K562 (cell line): Measurements from ENCODE around the gene HAVCR1. TPM values are rescaled to one million over a fixed set of nuclear protein-coding genes. Genes with fewer than 3 reads are reported as not detected.

ENCODE experiments used
- ATAC-seq: fragments of 200-7000 bp; cut with Tn5 transposase; 3 replicates; pipeline ENCODE4 v1.9.1; 2020; ENCODE audit warnings: moderate library complexity
- BruUV-seq: library from RNA; stranded (reverse); fragments of 400-500 nt; replicated peaks from 2 replicates; lab custom pipeline; 2021; lab: Mats Ljungman, UMichigan
- CTCF ChIA-PET: fragments of 300-600 bp; formaldehyde crosslinking; extraction: SDS; loops from one replicate; lab custom pipeline; 2021; ENCODE audit warnings: low intra/inter-chr PET ratio; lab: Yijun Ruan, JAX
- POLR2A ChIA-PET: fragments of 300-600, 350-650 bp; sonication (Branson Sonifier 250); formaldehyde crosslinking; extraction: SDS; loops from one replicate; lab custom pipeline; 2021; ENCODE audit warnings: antibody characterized with exemption, inconsistent platforms; lab: Yijun Ruan, JAX
- DNase-seq, 4 experiments: peaks; one replicate each; pipeline versions ENCODE4 v3.0.0 to v3.0.0-alpha.2; 2011 to 2018; ENCODE audit warnings: low spot score in 3 of 4, mixed read lengths in 3 of 4; ENCODE audit errors: extremely low read depth in 1 of 4
- FAIRE-seq: peaks from 2 replicates; lab custom pipeline; 2011; peaks lifted over from hg19 to GRCh38; lab: Jason Lieb, UNC
- H2AFZ ChIP-seq: 2 replicates; pipeline ENCODE4 v1.6.0; 2011; ENCODE audit warnings: low read depth, low read length, control low read depth, inconsistent platforms
- H3K27ac ChIP-seq: fragments of 200-600 bp; 3 replicates; pipeline ENCODE4 v1.8.0; 2011; ENCODE audit warnings: low read depth, mild to moderate bottlenecking, control low read depth, inconsistent platforms, low read length, moderate library complexity, mixed read lengths; ENCODE audit errors: extremely low read depth
- H3K27me3 ChIP-seq, 2 experiments: fragments of 300-600 bp in 1 of 2; 2 replicates in 1 of 2; 3 replicates in 1 of 2; pipeline versions ENCODE4 v1.6.0 to v1.8.0; 2011; ENCODE audit warnings: inconsistent platforms in 2 of 2, low read length in 2 of 2, mild to moderate bottlenecking in 1 of 2, mixed read lengths in 1 of 2, moderate library complexity in 1 of 2; ENCODE audit not compliant: control insufficient read depth in 2 of 2, insufficient read depth in 2 of 2
- H3K36me3 ChIP-seq: fragments of 300-600 bp; 3 replicates; pipeline ENCODE4 v1.8.0; 2011; ENCODE audit warnings: mild to moderate bottlenecking, low read length, inconsistent platforms; ENCODE audit not compliant: control insufficient read depth, insufficient read depth
- H3K4me1 ChIP-seq, 2 experiments: fragments of 200-600 bp in 1 of 2; replicated peaks in 1 of 2; 2 replicates in 1 of 2; 3 replicates in 1 of 2; pipeline versions ENCODE4 v1.5.1 to v1.8.0; 2011; ENCODE audit warnings: inconsistent platforms in 2 of 2, low read length in 2 of 2, mild to moderate bottlenecking in 1 of 2, mixed read lengths in 1 of 2, moderate library complexity in 1 of 2; ENCODE audit not compliant: control insufficient read depth in 2 of 2, insufficient read depth in 2 of 2
- H3K4me2 ChIP-seq: 2 replicates; pipeline ENCODE4 v1.6.1; 2011; ENCODE audit warnings: low read length, control low read depth, inconsistent platforms, mixed read lengths; ENCODE audit not compliant: insufficient read depth
- H3K4me3 ChIP-seq: fragments of 200-600 bp; sonication (generic), shearing (Covaris generic); 2 replicates; pipeline ENCODE4 v1.5.1; 2016; ENCODE audit warnings: control low read depth, inconsistent platforms
- H3K79me2 ChIP-seq: fragments of 200-600 bp; 3 replicates; pipeline ENCODE4 v1.8.0; 2011; ENCODE audit warnings: low read length, inconsistent platforms; ENCODE audit not compliant: control insufficient read depth, insufficient read depth
- H3K9ac ChIP-seq, 2 experiments: 2 replicates each; pipeline versions ENCODE4 v1.6.0 to v1.6.1; 2011; ENCODE audit warnings: low read depth in 2 of 2, low read length in 2 of 2, control low read depth in 1 of 2, inconsistent platforms in 1 of 2, mild to moderate bottlenecking in 1 of 2, mixed read lengths in 1 of 2; ENCODE audit not compliant: insufficient read depth in 1 of 2
- H3K9me1 ChIP-seq: one replicate; pipeline ENCODE4 v1.6.0; 2011; ENCODE audit warnings: inconsistent platforms, mild to moderate bottlenecking, low read length, moderate library complexity; ENCODE audit not compliant: control insufficient read depth, insufficient read depth
- H3K9me3 ChIP-seq: replicated peaks from 2 replicates; pipeline ENCODE4 v1.5.1; 2011; ENCODE audit warnings: low read depth, low read length, inconsistent platforms; ENCODE audit not compliant: control insufficient read depth, insufficient read depth
- H4K20me1 ChIP-seq: replicated peaks from 2 replicates; pipeline ENCODE4 v1.6.1; 2011; ENCODE audit warnings: low read length, inconsistent platforms, mixed read lengths; ENCODE audit not compliant: control insufficient read depth, insufficient read depth
- CAMTA2 ChIP-seq: fragments of 250-450 bp; sonication (Bioruptor Pico); conservative IDR thresholded peaks from 2 replicates; pipeline ENCODE4 v1.5.1; 2022
- DNMT1 ChIP-seq: fragments of 450-650 bp; IDR thresholded peaks from 2 replicates; pipeline ENCODE4 v1.6.1; 2016; ENCODE audit warnings: antibody characterized with exemption, mild to moderate bottlenecking
- GTF3C2 ChIP-seq: IDR thresholded peaks from 3 replicates; pipeline ENCODE4 v1.6.1; 2011; ENCODE audit warnings: borderline replicate concordance, mild to moderate bottlenecking, moderate library complexity; ENCODE audit not compliant: insufficient read length; ENCODE audit errors: extremely low read depth
- NR2C1 ChIP-seq, 2 experiments: fragments of 450-650 bp; IDR thresholded peaks; 2 replicates each; pipeline ENCODE4 v1.6.1; 2017; ENCODE audit warnings: mild to moderate bottlenecking in 2 of 2, antibody characterized with exemption in 1 of 2, inconsistent platforms in 1 of 2, missing compliant biosample characterization in 1 of 2, missing genetic modification characterization in 1 of 2
- PTBP1 ChIP-seq: fragments of 200-400 bp; formaldehyde crosslinking; IDR thresholded peaks from 2 replicates; pipeline ENCODE4 v1.6.1; 2017; ENCODE audit warnings: low read depth, low read length
- RBM14 ChIP-seq: fragments of 200-400 bp; formaldehyde crosslinking; IDR thresholded peaks from 2 replicates; pipeline ENCODE4 v1.6.1; 2018; ENCODE audit warnings: low read depth, mild to moderate bottlenecking, low read length, moderate library complexity, borderline replicate concordance; ENCODE audit not compliant: insufficient read depth
- RHOXF2B ChIP-seq: fragments of 250-450 bp; sonication (Bioruptor Pico); conservative IDR thresholded peaks from 2 replicates; pipeline ENCODE4 v1.5.1; 2021
- SP2 ChIP-seq: IDR thresholded peaks from 2 replicates; pipeline ENCODE4 v1.6.1; 2011; ENCODE audit warnings: mild to moderate bottlenecking, low read depth, low read length, moderate library complexity; ENCODE audit not compliant: poor library complexity, severe bottlenecking; ENCODE audit errors: extremely low read depth
- SREBF2 ChIP-seq: sonication (generic); formaldehyde crosslinking; IDR thresholded peaks from 2 replicates; pipeline ENCODE4 v1.4.0; 2020; ENCODE audit warnings: mild to moderate bottlenecking, missing genetic modification reagents
- TCFL5 ChIP-seq: fragments of 250-450 bp; sonication (Bioruptor Pico); conservative IDR thresholded peaks from 2 replicates; pipeline ENCODE4 v1.6.1; 2021; ENCODE audit warnings: mild to moderate bottlenecking, moderate library complexity, matching md5 sums
- ZNF551 ChIP-seq: fragments of 250-450 bp; sonication (Bioruptor Pico); IDR thresholded peaks from 2 replicates; pipeline ENCODE4 v1.5.0; 2021; ENCODE audit warnings: mild to moderate bottlenecking, moderate library complexity
- WGBS: fragments of 100-300 bp; shearing (Covaris generic); methylation state at CpG from one replicate; pipeline ENCODE4 v1.1.6; 2016; ENCODE audit warnings: low coverage, mixed read lengths; ENCODE audit not compliant: insufficient coverage; ENCODE audit errors: missing lambda C conversion rate; 5-methylcytosine and 5-hydroxymethylcytosine counted together
- in situ Hi-C: fragments of 300-500 bp; cut with MboI; formaldehyde crosslinking; loops from 4 replicates; pipeline ENCODE4 v1.15.0; 2018; ENCODE audit warnings: inconsistent platforms, mixed read lengths
- intact Hi-C: fragments of 100-400 bp; cut with micrococcal nuclease; formaldehyde crosslinking; loops from 2 replicates; pipeline ENCODE4 v1.14.2; 2022
- polyA plus RNA-seq, 8 experiments: library from polyadenylated mRNA; depleted of rRNA in 4 of 8; stranded (reverse) in 5 of 8; unstranded in 3 of 8; fragments of >200 nt; fragmentation: Nextera tagmentation in 2 of 8; fragmentation: Illumina TruSeq in 1 of 8; extraction: Ambion mirVana in 2 of 8; extraction: Trizol in 1 of 8; gene quantifications; 2 replicates each; pipeline versions ENCODE4 v1.2.1 to v1.2.3, GENCODE V29; 2011 to 2014; ENCODE audit warnings: inconsistent platforms in 1 of 8, missing spikeins in 1 of 8
- total RNA-seq, 7 experiments: library from RNA; depleted of rRNA in 6 of 7; stranded (reverse); fragments of >200 nt in 6 of 7; fragmentation: Illumina TruSeq in 2 of 7; extraction: Trizol in 2 of 7; gene quantifications; 2 replicates each; pipeline versions ENCODE4 v1.2.1 to v1.2.3, GENCODE V29; 2011 to 2021; ENCODE audit warnings: low replicate concordance in 1 of 7
- TF ChIP-seq, protein P1 (sequence below), 2 experiments: fragments of 150-350 bp in 1 of 2; IDR thresholded peaks; 2 replicates each; pipeline ENCODE4 v1.6.1; 2012 to 2016; ENCODE audit warnings: low read depth in 2 of 2, low read length in 2 of 2, mild to moderate bottlenecking in 1 of 2, moderate library complexity in 1 of 2
- TF ChIP-seq, protein P2 (sequence below): fragments of 450-650 bp; formaldehyde crosslinking; IDR thresholded peaks from 2 replicates; pipeline ENCODE4 v1.4.0; 2022; ENCODE audit warnings: missing genetic modification characterization

Gene HAVCR1
- total and polyA plus RNA-seq, 9 of the 15 experiments (the other 6 are each of a cell fraction or from before 2014, with no cell fraction given) = 0.04 TPM; not detected in 8

DNA sequence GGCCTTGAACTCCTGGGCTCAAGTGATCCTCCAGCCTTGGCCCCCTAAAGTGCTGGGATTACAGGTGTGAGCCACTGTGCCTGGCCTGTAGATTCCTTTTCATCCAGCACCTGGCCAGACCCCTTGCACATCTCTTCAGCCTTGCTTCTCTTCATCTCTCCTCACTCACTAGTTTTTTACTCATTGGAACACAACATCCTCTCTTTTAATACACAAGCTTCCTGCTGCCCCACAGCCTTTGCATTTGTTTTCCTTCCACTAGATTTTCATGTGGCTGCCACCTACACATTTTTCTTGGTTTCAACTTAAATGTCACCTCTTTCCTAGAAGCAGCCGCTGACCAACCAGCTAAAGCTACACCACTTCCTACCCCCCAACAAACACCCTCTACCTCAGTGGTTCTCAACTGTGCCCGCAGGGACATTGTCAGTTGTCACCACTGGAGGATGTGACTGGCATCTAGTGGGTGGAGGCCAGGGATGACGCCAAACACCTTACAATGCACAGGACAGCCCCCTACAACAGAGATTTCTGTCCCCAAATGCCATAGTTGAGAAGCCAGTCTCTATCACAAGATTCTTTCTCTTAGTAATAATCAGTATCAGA, 33.7 kb downstream of the HAVCR1 start:
- ATAC-seq (no peak), DNase-seq (no peak), FAIRE-seq (no peak)
- in situ Hi-C loops = no loop called here
- no peak overlapping the region for H3K27ac ChIP-seq
- no peaks in the 10 kb centered on the region for H3K4me1 ChIP-seq
- BruUV-seq = no TSS peak
- no peak overlapping the region for H3K4me3 ChIP-seq
- POLR2A ChIA-PET = no interaction called here
- 0% methylated on average over 3 of the region's 3 CpGs for WGBS
- H3K4me2 ChIP-seq = no peak overlapping the region
- CTCF ChIA-PET = no interaction called here
- TF ChIP-seq TCFL5 (CRISPR knock-in tag) = no peak
- TF ChIP-seq SREBF2 = no peak
- TF ChIP-seq DNMT1 = no peak
- TF ChIP-seq PTBP1 = no peak
- no peak for TF ChIP-seq CAMTA2 (CRISPR knock-in tag)
- no peak for TF ChIP-seq SP2
- TF ChIP-seq ZNF551 (CRISPR knock-in tag) = no peak
- no peak for TF ChIP-seq RHOXF2B (CRISPR knock-in tag)
- TF ChIP-seq, protein P1, sequence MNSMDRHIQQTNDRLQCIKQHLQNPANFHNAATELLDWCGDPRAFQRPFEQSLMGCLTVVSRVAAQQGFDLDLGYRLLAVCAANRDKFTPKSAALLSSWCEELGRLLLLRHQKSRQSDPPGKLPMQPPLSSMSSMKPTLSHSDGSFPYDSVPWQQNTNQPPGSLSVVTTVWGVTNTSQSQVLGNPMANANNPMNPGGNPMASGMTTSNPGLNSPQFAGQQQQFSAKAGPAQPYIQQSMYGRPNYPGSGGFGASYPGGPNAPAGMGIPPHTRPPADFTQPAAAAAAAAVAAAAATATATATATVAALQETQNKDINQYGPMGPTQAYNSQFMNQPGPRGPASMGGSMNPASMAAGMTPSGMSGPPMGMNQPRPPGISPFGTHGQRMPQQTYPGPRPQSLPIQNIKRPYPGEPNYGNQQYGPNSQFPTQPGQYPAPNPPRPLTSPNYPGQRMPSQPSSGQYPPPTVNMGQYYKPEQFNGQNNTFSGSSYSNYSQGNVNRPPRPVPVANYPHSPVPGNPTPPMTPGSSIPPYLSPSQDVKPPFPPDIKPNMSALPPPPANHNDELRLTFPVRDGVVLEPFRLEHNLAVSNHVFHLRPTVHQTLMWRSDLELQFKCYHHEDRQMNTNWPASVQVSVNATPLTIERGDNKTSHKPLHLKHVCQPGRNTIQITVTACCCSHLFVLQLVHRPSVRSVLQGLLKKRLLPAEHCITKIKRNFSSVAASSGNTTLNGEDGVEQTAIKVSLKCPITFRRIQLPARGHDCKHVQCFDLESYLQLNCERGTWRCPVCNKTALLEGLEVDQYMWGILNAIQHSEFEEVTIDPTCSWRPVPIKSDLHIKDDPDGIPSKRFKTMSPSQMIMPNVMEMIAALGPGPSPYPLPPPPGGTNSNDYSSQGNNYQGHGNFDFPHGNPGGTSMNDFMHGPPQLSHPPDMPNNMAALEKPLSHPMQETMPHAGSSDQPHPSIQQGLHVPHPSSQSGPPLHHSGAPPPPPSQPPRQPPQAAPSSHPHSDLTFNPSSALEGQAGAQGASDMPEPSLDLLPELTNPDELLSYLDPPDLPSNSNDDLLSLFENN (IDR thresholded peaks at IDR 0.05; ENCODE audit: low read depth in 2 of 2, low read length in 2 of 2) = no peak
- no peak for TF ChIP-seq RBM14
- TF ChIP-seq, protein P2, sequence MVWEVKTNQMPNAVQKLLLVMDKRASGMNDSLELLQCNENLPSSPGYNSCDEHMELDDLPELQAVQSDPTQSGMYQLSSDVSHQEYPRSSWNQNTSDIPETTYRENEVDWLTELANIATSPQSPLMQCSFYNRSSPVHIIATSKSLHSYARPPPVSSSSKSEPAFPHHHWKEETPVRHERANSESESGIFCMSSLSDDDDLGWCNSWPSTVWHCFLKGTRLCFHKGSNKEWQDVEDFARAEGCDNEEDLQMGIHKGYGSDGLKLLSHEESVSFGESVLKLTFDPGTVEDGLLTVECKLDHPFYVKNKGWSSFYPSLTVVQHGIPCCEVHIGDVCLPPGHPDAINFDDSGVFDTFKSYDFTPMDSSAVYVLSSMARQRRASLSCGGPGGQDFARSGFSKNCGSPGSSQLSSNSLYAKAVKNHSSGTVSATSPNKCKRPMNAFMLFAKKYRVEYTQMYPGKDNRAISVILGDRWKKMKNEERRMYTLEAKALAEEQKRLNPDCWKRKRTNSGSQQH = no peak
- TF ChIP-seq NR2C1 (IDR thresholded peaks at IDR 0.05) = no peak
- no peak for TF ChIP-seq NR2C1 (tag; IDR thresholded peaks at IDR 0.05)
- no peak for TF ChIP-seq GTF3C2
- no peak overlapping the region for H2AFZ ChIP-seq
- H3K27me3 ChIP-seq = no peaks in the 10 kb centered on the region
- no peaks in the 10 kb centered on the region for H4K20me1 ChIP-seq
- intact Hi-C loops = no loop called here
- no peak overlapping the region for H3K9ac ChIP-seq
- no peaks in the 10 kb centered on the region for H3K36me3 ChIP-seq
- no peaks in the 10 kb centered on the region for H3K9me1 ChIP-seq
- no peaks in the 10 kb centered on the region; the same call in 2 of the 3 replicates for H3K79me2 ChIP-seq
- H3K9me3 ChIP-seq = no peaks in the 10 kb centered on the region
